Activated CD4-positive, alpha-beta T cell treated with anti-CD3 and anti-CD28 coated beads, Interleukin-2, amount 10 ng/mL, durations not matched to agents 7 days and 5 days (primary cell): Measurements from ENCODE around the gene AP2A1. TPM values are rescaled to one million over a fixed set of nuclear protein-coding genes. Genes with fewer than 3 reads are reported as not detected.

Experiments
- CTCF ChIA-PET: fragments of 350-600 bp; sonication (Branson Sonifier 250); formaldehyde crosslinking; loops from one replicate; lab custom pipeline; 2021; ENCODE audit warnings: antibody characterized with exemption; lab: Charles Lee
- POLR2A ChIA-PET: fragments of 350-600 bp; sonication (Branson Sonifier 250); formaldehyde crosslinking; loops from one replicate; lab custom pipeline; 2021; ENCODE audit warnings: antibody characterized with exemption; lab: Charles Lee
- DNase-seq: peaks from one replicate; pipeline ENCODE4 v3.0.0-alpha.2; 2020
- H3K27ac Mint-ChIP-seq: one replicate; pipeline ENCODE4 v1.8.0; 2021; ENCODE audit warnings: mild to moderate bottlenecking, moderate library complexity, mixed read lengths
- H3K27me3 Mint-ChIP-seq: one replicate; pipeline ENCODE4 v1.8.0; 2021; ENCODE audit warnings: mixed read lengths
- H3K36me3 Mint-ChIP-seq: one replicate; pipeline ENCODE4 v1.8.0; 2021; ENCODE audit warnings: low read depth, mixed read lengths
- H3K4me1 Mint-ChIP-seq: one replicate; pipeline ENCODE4 v1.8.0; 2021; ENCODE audit warnings: mixed read lengths
- H3K4me3 Mint-ChIP-seq: one replicate; pipeline ENCODE4 v1.8.0; 2021; ENCODE audit warnings: mild to moderate bottlenecking, moderate library complexity, mixed read lengths
- H3K9me3 Mint-ChIP-seq: one replicate; pipeline ENCODE4 v1.8.0; 2021; ENCODE audit warnings: mixed read lengths
- total RNA-seq, 2 experiments: library from RNA; stranded (reverse); gene quantifications; one replicate each; pipeline ENCODE4 v1.2.3, GENCODE V29; 2021

The AP2A1 gene
- total RNA-seq, 2 experiments from 2014 or later, result 77.2 to 87.9 TPM

DNA sequence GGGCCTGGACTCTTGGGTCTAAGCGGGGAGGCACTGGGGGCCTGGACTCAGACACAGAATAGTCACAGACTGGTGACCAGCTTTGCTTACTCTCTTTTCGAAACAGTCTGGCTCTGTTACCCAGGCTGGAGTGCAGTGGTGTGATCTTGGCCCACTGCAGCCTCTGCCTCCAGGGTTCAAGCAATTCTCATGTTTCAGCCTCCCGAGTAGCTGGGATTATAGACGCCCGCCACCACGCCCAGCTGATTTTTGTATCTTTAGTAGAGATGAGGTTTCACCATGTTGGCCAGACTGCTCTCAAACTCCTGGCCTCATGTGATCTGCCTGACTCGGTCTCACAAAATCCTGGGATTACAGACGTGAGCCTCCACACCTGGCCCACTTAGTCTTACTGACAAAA, 62.4 kb downstream of the AP2A1 start:
- Mint-ChIP-seq H3K4me1 (peaks cover 17% of the 10 kb centered on the region), H3K27ac (no peak overlapping the region), H3K4me3 (no peak overlapping the region), H3K9me3 (no peaks in the 10 kb centered on the region), H3K36me3 (peaks cover 17% of the 10 kb centered on the region), H3K27me3 (no peaks in the 10 kb centered on the region)
- ChIA-PET POLR2A (no interaction called here), CTCF (interaction anchor here (1.7 kb wide), 1 partner anchor 10 kb away, joined by 5 read pairs; no protein-coding TSS in a partner anchor)
- DNase-seq, result no peak

DNA sequence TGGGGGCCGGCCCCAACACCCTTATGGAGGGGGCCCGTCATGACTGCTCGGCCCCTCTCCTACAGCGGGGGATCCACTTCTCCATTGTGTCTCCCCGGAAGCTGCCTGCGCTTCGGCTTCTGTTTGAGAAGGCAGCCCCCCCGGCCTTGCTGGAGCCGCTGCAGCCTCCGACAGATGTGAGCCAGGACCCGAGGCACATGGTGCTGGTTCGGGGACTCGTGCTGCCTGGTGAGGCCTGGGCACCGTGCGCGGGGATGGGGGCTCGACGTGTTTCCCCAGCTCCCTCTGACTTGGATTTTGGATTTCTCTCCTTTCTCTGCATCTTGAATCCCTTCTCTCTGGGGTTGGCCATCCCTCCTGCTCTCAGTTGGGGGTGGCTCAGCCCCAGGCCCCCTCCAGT, 62.9 kb downstream of the AP2A1 start:
- Mint-ChIP-seq H3K4me3 (no peak overlapping the region), H3K4me1 (peaks cover 17% of the 10 kb centered on the region)
- CTCF ChIA-PET, result interaction anchor here (1.7 kb wide), 1 partner anchor 10 kb away, joined by 5 read pairs; no protein-coding TSS in a partner anchor

GRCh38 chr19:49830766-49831165, 64.0 kb downstream of the AP2A1 start:
- Mint-ChIP-seq H3K4me1 (peaks cover 17% of the 10 kb centered on the region), H3K27me3 (no peaks in the 10 kb centered on the region), H3K9me3 (no peaks in the 10 kb centered on the region), H3K36me3 (peaks cover 26% of the 10 kb centered on the region), H3K4me3 (no peak overlapping the region), H3K27ac (no peak overlapping the region)
- no peak for DNase-seq
- POLR2A ChIA-PET, result no interaction called here
- CTCF ChIA-PET, result interaction anchor here (1.7 kb wide), 1 partner anchor 11 kb away, joined by 5 read pairs; no protein-coding TSS in a partner anchor

More for the DNA sequence above, 62.9 kb downstream of the AP2A1 start:
- POLR2A ChIA-PET, result no interaction called here
- DNase-seq, result no peak
- no peaks in the 10 kb centered on the region for H3K27me3 Mint-ChIP-seq
- H3K27ac Mint-ChIP-seq, result no peak overlapping the region
- H3K9me3 Mint-ChIP-seq, result no peaks in the 10 kb centered on the region
- H3K36me3 Mint-ChIP-seq, result peaks cover 19% of the 10 kb centered on the region

- Mint-ChIP-seq H3K36me3 (peaks cover 26% of the 10 kb centered on the region), H3K27ac (no peak overlapping the region), H3K9me3 (no peaks in the 10 kb centered on the region), H3K4me1 (peaks cover 17% of the 10 kb centered on the region), H3K27me3 (no peaks in the 10 kb centered on the region), H3K4me3 (no peak overlapping the region)
- ChIA-PET CTCF (no interaction called here), POLR2A (no interaction called here)
- no peak for DNase-seq
These were observed 64.8 kb downstream of the AP2A1 start for GRCh38 chr19:49831592-49831991.

DNA sequence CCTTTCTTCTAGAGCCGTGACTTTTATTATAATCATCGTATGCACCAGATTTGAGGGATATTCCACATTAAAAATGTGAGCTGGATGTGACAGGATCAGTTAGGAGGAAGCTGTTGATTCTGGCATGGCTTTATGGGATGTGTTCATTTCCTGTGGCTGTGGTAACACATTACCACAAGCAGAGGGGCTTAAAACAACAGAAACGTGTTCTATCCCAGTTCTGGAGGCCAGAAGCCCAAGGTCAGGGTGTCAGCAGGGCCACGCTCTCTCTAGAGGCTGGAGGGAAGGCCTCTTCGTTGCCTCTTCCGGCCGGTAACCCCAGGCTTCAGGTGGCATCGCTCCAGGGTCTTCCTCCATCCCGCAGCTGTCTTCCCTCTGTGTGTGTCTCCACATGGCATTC, 65.8 kb downstream of the AP2A1 start:
- Mint-ChIP-seq H3K4me3 (no peak overlapping the region), H3K36me3 (peaks cover 30% of the 10 kb centered on the region), H3K4me1 (peaks cover 18% of the 10 kb centered on the region), H3K9me3 (no peaks in the 10 kb centered on the region), H3K27me3 (no peaks in the 10 kb centered on the region), H3K27ac (no peak overlapping the region)
- DNase-seq, result no peak
- POLR2A ChIA-PET, result interaction anchor here (0.6 kb wide), 1 partner anchor 691 kb away, joined by 5 read pairs; no protein-coding TSS in a partner anchor
- CTCF ChIA-PET, result interaction anchor here (1.5 to 3.1 kb wide), 2 partner anchors 14 to 17 kb away, joined by 4 to 13 read pairs; partner anchors contain the start of gene PTOV1

GRCh38 chr19:49833599-49833998, 66.8 kb downstream of the AP2A1 start:
- Mint-ChIP-seq H3K9me3 (no peaks in the 10 kb centered on the region), H3K36me3 (peaks cover 36% of the 10 kb centered on the region), H3K27me3 (no peaks in the 10 kb centered on the region), H3K4me1 (peaks cover 20% of the 10 kb centered on the region), H3K27ac (no peak overlapping the region), H3K4me3 (no peak overlapping the region)
- CTCF ChIA-PET, result interaction anchor here (1.0 to 3.1 kb wide), 3 partner anchors 11 to 16 kb away, joined by 3 to 13 read pairs (median 4); partner anchors contain the start of gene PTOV1
- no peak for DNase-seq
- POLR2A ChIA-PET, result no interaction called here

- DNase-seq, result no peak
- no peaks in the 10 kb centered on the region for H3K9me3 Mint-ChIP-seq
- H3K4me3 Mint-ChIP-seq, result no peak overlapping the region
- H3K27ac Mint-ChIP-seq, result no peak overlapping the region
- H3K27me3 Mint-ChIP-seq, result no peaks in the 10 kb centered on the region
- peaks cover 20% of the 10 kb centered on the region for H3K4me1 Mint-ChIP-seq
- CTCF ChIA-PET, result interaction anchor here (3.1 kb wide), 1 partner anchor 14 kb away, joined by 13 read pairs; the partner anchor contains the start of gene PTOV1
- POLR2A ChIA-PET, result no interaction called here
- peaks cover 44% of the 10 kb centered on the region for H3K36me3 Mint-ChIP-seq
These were observed 68.8 kb downstream of the AP2A1 start for GRCh38 chr19:49835562-49835961.

DNA sequence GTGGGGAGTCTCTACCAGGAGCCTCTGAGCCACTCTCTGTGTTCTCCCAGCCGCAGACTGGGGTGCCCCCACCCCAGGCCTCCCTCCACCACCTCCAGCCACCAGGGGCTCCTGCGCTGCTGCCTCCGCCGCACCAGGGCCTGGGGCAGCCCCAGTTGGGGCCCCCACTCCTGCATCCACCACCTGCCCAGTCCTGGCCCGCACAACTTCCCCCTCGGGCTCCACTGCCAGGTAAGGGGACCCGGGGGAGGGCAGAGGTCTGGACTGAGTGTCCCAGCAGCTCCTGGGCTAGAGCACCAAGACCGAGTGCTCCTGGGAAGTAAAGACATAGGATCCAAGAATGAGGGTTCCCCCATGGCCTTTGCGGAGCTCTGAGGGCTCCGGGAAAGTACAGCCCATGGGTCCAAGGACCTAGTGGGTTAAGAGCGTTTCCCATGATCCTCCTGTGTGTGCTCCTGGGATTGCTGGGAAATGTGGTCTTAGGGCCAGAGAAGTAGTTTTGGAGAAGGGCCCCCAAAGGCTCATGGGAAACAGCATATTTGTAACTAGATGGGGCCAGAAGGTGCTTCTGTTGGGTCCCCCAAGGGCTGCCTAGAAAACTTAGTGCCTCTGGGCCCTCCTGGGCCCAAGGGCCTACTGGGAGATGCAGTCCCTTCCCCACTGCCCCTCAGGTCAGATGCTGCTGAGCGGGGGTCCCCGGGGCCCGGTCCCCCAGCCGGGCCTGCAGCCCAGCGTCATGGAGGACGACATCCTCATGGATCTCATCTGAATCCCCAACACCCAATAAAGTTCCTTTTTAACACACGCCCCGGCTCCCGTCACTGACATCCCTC, 69.6 kb downstream of the AP2A1 start:
- Mint-ChIP-seq H3K4me1 (peaks cover 18% of the 10 kb centered on the region), H3K27ac (no peak overlapping the region), H3K27me3 (no peaks in the 10 kb centered on the region), H3K9me3 (no peaks in the 10 kb centered on the region), H3K4me3 (no peak overlapping the region), H3K36me3 (peaks cover 44% of the 10 kb centered on the region)
- no peak for DNase-seq
- POLR2A ChIA-PET, result no interaction called here
- CTCF ChIA-PET, result interaction anchor here (1.6 kb wide), 1 partner anchor 12 kb away, joined by 3 read pairs; no protein-coding TSS in a partner anchor

DNA sequence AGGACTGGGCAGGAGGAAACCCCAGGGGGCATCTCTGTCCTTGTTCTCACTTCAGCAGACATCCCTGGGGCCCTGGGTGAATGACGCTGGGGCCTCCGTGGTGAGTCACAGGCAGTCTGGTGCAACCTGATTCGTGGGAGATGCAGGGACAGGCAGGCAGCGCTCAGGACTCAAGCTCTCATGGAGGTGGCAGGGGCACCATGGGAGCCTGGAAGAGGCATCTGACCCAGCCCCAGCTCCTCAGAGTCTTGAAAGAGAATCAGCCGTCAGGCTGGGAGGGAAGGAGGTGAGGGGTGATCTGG, 70.2 kb downstream of the AP2A1 start:
- POLR2A ChIA-PET, result no interaction called here
- Mint-ChIP-seq H3K36me3 (peaks cover 41% of the 10 kb centered on the region), H3K9me3 (no peaks in the 10 kb centered on the region), H3K27me3 (no peaks in the 10 kb centered on the region), H3K27ac (peak overlapping the region; percentile 46), H3K4me1 (peaks cover 14% of the 10 kb centered on the region), H3K4me3 (no peak overlapping the region)
- DNase-seq, result no peak
- CTCF ChIA-PET, result interaction anchor here (1.6 kb wide), 1 partner anchor 13 kb away, joined by 3 read pairs; no protein-coding TSS in a partner anchor

DNA sequence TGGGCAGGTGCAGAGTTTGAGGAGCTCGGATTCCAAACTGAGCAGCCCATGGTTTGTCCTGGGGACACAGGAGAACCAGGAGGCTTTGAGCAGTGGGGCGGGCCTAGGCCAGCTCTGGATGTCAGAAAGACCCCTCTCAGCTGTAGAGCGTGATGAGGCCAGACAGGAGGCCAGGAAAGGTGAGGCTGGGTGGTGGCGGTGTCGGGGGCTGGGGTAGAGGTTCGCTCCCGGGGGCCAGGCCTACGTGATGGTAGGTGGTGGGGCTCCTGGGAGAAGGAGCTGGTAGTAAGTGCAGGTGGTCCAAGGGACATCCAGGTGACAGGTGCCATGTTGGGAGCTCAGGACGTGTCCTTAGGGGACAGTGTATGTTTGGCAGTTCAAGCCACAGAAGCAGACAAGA, 70.6 kb downstream of the AP2A1 start:
- peaks cover 9% of the 10 kb centered on the region for H3K4me1 Mint-ChIP-seq
- no peaks in the 10 kb centered on the region for H3K9me3 Mint-ChIP-seq
- H3K4me3 Mint-ChIP-seq, result no peak overlapping the region
- CTCF ChIA-PET, result interaction anchor here (0.6 to 1.6 kb wide), 2 partner anchors 13 to 1297 kb away, joined by 3 read pairs; no protein-coding TSS in a partner anchor
- H3K36me3 Mint-ChIP-seq, result peaks cover 40% of the 10 kb centered on the region
- no peak for DNase-seq
- H3K27ac Mint-ChIP-seq, result no peak overlapping the region
- no peaks in the 10 kb centered on the region for H3K27me3 Mint-ChIP-seq
- POLR2A ChIA-PET, result no interaction called here

DNA sequence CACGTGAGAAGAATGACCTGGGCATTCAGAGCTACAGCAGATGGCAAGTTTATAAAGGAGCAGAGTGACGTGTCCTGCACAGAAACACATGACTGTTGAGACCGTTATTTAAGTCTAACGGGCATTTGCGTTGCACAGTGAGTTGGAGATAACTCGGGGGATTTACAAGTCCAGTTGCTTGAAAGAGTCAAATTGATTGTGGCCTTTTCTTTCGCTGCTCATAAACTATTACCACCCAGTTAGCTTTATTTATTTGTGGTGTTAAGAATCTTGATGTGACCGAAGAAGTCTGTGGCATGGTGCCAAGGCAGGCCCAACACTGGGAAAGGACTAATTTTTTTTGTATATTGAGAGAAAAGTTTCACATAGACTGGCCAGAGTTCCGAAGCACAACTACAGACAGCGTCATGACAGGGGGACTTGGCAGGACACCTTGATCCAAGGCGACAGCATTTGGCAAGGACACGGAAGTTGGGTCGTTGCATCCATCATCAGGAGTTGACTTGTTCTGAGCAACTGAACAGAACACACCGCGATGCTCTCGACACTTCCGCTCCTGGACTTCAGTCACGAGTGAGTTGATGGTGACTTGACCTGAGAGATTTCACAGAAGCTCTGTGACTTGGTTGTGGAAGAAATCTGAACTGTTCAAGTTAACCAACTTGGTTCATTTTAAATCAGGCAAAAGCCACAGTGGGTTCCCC, 72.2 kb downstream of the AP2A1 start:
- H3K4me1 Mint-ChIP-seq, result peaks cover 3% of the 10 kb centered on the region
- H3K9me3 Mint-ChIP-seq, result no peaks in the 10 kb centered on the region
- peaks cover 34% of the 10 kb centered on the region for H3K36me3 Mint-ChIP-seq
- no peak overlapping the region for H3K4me3 Mint-ChIP-seq
- CTCF ChIA-PET, result interaction anchor here (1.1 kb wide), 1 partner anchor 9 kb away, joined by 4 read pairs; no protein-coding TSS in a partner anchor
- no peaks in the 10 kb centered on the region for H3K27me3 Mint-ChIP-seq
- POLR2A ChIA-PET, result no interaction called here
- no peak for DNase-seq
- no peak overlapping the region for H3K27ac Mint-ChIP-seq

- POLR2A ChIA-PET, result no interaction called here
- H3K4me3 Mint-ChIP-seq, result no peak overlapping the region
- peaks cover 32% of the 10 kb centered on the region for H3K36me3 Mint-ChIP-seq
- CTCF ChIA-PET, result no interaction called here
- H3K9me3 Mint-ChIP-seq, result no peaks in the 10 kb centered on the region
- H3K4me1 Mint-ChIP-seq, result peaks cover 3% of the 10 kb centered on the region
- H3K27ac Mint-ChIP-seq, result no peak overlapping the region
- DNase-seq, result no peak
- no peaks in the 10 kb centered on the region for H3K27me3 Mint-ChIP-seq
These were observed 72.9 kb downstream of the AP2A1 start for GRCh38 chr19:49839713-49840112.

DNA sequence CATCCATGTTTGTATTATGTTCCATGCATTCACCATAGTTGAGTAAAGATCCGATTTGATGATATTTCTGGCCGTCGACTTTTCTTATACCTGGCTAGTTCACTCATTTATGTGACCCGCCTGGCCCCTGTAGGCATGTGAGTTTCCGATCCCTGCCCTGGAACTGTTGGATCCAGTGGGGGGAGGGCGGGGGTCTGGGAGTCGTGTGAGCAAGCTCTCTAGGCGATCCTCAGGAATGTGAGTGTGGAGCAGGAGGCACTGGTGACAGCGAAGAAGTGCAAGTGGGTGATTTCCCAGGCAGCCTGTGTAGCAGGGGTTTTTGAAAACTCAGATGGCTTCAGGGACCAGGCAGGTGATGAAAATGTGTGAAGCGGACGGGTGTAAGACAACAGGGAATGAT, 73.5 kb downstream of the AP2A1 start:
- Mint-ChIP-seq H3K27ac (no peak overlapping the region), H3K4me1 (peaks cover 3% of the 10 kb centered on the region), H3K9me3 (no peaks in the 10 kb centered on the region), H3K36me3 (peaks cover 26% of the 10 kb centered on the region), H3K27me3 (no peaks in the 10 kb centered on the region), H3K4me3 (no peak overlapping the region)
- CTCF ChIA-PET, result no interaction called here
- DNase-seq, result no peak
- POLR2A ChIA-PET, result no interaction called here
